ENCODE results near the gene ZNF112.

ZNF112 gene

GRCh38 chr19:44280916-44281315 lies 75.6 kb downstream of the ZNF112 start:
- no peak for TF ChIP-seq CTCF (IDR thresholded peaks at IDR 0.05; ENCODE audit: borderline replicate concordance, insufficient read depth, low read depth, low read length)
- no peak overlapping the region for H3K4me3 ChIP-seq (ENCODE audit: low read depth, low read length)

- no peak overlapping the region for H3K4me3 ChIP-seq (ENCODE audit: low read depth, low read length)
Measured at GRCh38 chr19:44278181-44278690, 78.2 kb downstream of the ZNF112 start.

GRCh38 chr19:44277331-44277730 lies 79.1 kb downstream of the ZNF112 start:
- no peak for TF ChIP-seq CTCF (IDR thresholded peaks at IDR 0.05; ENCODE audit: borderline replicate concordance, insufficient read depth, low read depth, low read length)
- no peak overlapping the region for H3K4me3 ChIP-seq (ENCODE audit: low read depth, low read length)

More at GRCh38 chr19:44278181-44278690, 78.2 kb downstream of the ZNF112 start:
- no peak for TF ChIP-seq CTCF (IDR thresholded peaks at IDR 0.05; ENCODE audit: borderline replicate concordance, insufficient read depth, low read depth, low read length)
